22Rv1 (cell line): Measurements from ENCODE around the gene SLA2.
A peak's percentile ranks its signal among the peaks of the same experiment; 100 is the strongest.
"Not testable (repeated sequence)": the region's sequence is repeated elsewhere in the genome, so short reads cannot be mapped to it uniquely, and the experiment has no call there.

ENCODE experiments used
- H3K27ac ChIP-seq: fragments of 450-650 bp; 2 replicates; pipeline ENCODE4 v1.5.1; 2017
- CTCF ChIP-seq: fragments of 450-650 bp; IDR thresholded peaks from 2 replicates; pipeline ENCODE4 v1.5.1; 2017; ENCODE audit warnings: mild to moderate bottlenecking
- ZFX ChIP-seq: fragments of 450-650 bp; IDR thresholded peaks from 2 replicates; pipeline ENCODE4 v1.6.1; 2017; ENCODE audit warnings: antibody characterized with exemption, borderline replicate concordance

The SLA2 gene

GRCh38 chr20:36572701-36573102, 73.3 kb downstream of the SLA2 start:
- no peak for TF ChIP-seq ZFX
- TF ChIP-seq CTCF: no peak
- peak overlapping the region; percentile 80 for H3K27ac ChIP-seq

GRCh38 chr20:36571564-36572504, 74.2 kb downstream of the SLA2 start:
- no peak for TF ChIP-seq ZFX
- TF ChIP-seq CTCF: no peak
- H3K27ac ChIP-seq: peak overlapping the region; percentile 80

- TF ChIP-seq ZFX: no peak
- TF ChIP-seq CTCF: no peak
- no peak overlapping the region for H3K27ac ChIP-seq
These were observed 76.1 kb downstream of the SLA2 start for GRCh38 chr20:36569847-36570429.

GRCh38 chr20:36565520-36565919, 80.5 kb downstream of the SLA2 start:
- H3K27ac ChIP-seq: no peak overlapping the region
- TF ChIP-seq ZFX: no peak
- TF ChIP-seq CTCF: no peak

- not testable (repeated sequence) for H3K27ac ChIP-seq
These were observed 81.3 kb downstream of the SLA2 start for GRCh38 chr20:36564726-36565121.

GRCh38 chr20:36564078-36564725, 81.8 kb downstream of the SLA2 start:
- not testable (repeated sequence) for H3K27ac ChIP-seq

- TF ChIP-seq ZFX (no peak), CTCF (no peak)
- H3K27ac ChIP-seq: no peak overlapping the region
These were observed 82.6 kb downstream of the SLA2 start for GRCh38 chr20:36563374-36563773.

GRCh38 chr20:36562724-36563123, 83.3 kb downstream of the SLA2 start:
- TF ChIP-seq CTCF (no peak), ZFX (no peak)
- no peak overlapping the region for H3K27ac ChIP-seq
